Left forelimb (tissue), 1 donor: Measurements from ENCODE around the gene SMARCA4.

Source experiments
- DNase-seq: peaks from one replicate; pipeline ENCODE4 v3.0.0-alpha.2; 2018; ENCODE audit warnings: low spot score

Gene SMARCA4

GRCh38 chr19:10960314-10961072, at the start of gene SMARCA4:
SMARCA4 (plus strand) TSS chr19:10961030; CDS start chr19:10984152, 23,122 bp downstream.
- DNase-seq: peak; percentile 99

- no peak for DNase-seq
These were observed 49.1 kb upstream of the SMARCA4 start for GRCh38 chr19:10911579-10912363.

- DNase-seq: no peak
These were observed 48.2 kb upstream of the SMARCA4 start for GRCh38 chr19:10912619-10913018.

GRCh38 chr19:10913716-10914340, 47.0 kb upstream of the SMARCA4 start:
- DNase-seq: no peak

- DNase-seq: peak; percentile 81
These were observed 45.4 kb upstream of the SMARCA4 start for GRCh38 chr19:10915130-10916091.

GRCh38 chr19:10916602-10917001, 44.2 kb upstream of the SMARCA4 start:
- DNase-seq: no peak

- no peak for DNase-seq
These were observed 42.5 kb upstream of the SMARCA4 start for GRCh38 chr19:10918359-10918758.

GRCh38 chr19:10919352-10920287, 41.2 kb upstream of the SMARCA4 start:
- no peak for DNase-seq

GRCh38 chr19:10920288-10920655, 40.6 kb upstream of the SMARCA4 start:
- no peak for DNase-seq

- no peak for DNase-seq
These were observed 40.0 kb upstream of the SMARCA4 start for GRCh38 chr19:10920781-10921180.

GRCh38 chr19:10921199-10921909, 39.5 kb upstream of the SMARCA4 start:
- no peak for DNase-seq

- DNase-seq: no peak
These were observed 38.8 kb upstream of the SMARCA4 start for GRCh38 chr19:10921910-10922637.

- no peak for DNase-seq
These were observed 38.2 kb upstream of the SMARCA4 start for GRCh38 chr19:10922638-10923014.

- peak; percentile 65 for DNase-seq
These were observed 37.3 kb upstream of the SMARCA4 start for GRCh38 chr19:10923260-10924112.

GRCh38 chr19:10924597-10924996, 36.2 kb upstream of the SMARCA4 start:
- DNase-seq: no peak

GRCh38 chr19:10927730-10928562, 32.9 kb upstream of the SMARCA4 start:
- no peak for DNase-seq
